Mesendoderm (in vitro differentiated cells): ENCODE results near the gene RNF125.
"Not testable (repeated sequence)": the region's sequence is repeated elsewhere in the genome, so short reads cannot be mapped to it uniquely, and the experiment has no call there.

Experiments
- DNase-seq: peaks from one replicate; pipeline ENCODE4 v3.0.0; 2013
- H2AK5ac ChIP-seq: 2 replicates; pipeline ENCODE4 v1.6.1; 2013; ENCODE audit warnings: low read length, inconsistent platforms
- H2BK120ac ChIP-seq: 2 replicates; pipeline ENCODE4 v1.6.1; 2013; ENCODE audit warnings: low read depth, mild to moderate bottlenecking, low read length, moderate library complexity, mixed read lengths
- H2BK15ac ChIP-seq: replicated peaks from 2 replicates; pipeline ENCODE4 v1.6.1; 2013; ENCODE audit warnings: low read depth, mild to moderate bottlenecking, moderate library complexity
- H2BK5ac ChIP-seq: 2 replicates; pipeline ENCODE4 v1.6.1; 2013; ENCODE audit warnings: low read length, inconsistent platforms
- H3K18ac ChIP-seq: 2 replicates; pipeline ENCODE4 v1.6.1; 2013; ENCODE audit warnings: mild to moderate bottlenecking, low read length, mixed read lengths
- H3K23ac ChIP-seq: one replicate; pipeline ENCODE4 v1.6.1; 2013; ENCODE audit warnings: low read length
- H3K27ac ChIP-seq: 2 replicates; pipeline ENCODE4 v1.5.1; 2013; ENCODE audit warnings: low read depth, mild to moderate bottlenecking, inconsistent platforms, low read length, moderate library complexity
- H3K27me3 ChIP-seq: 2 replicates; pipeline ENCODE4 v1.6.1; 2013; ENCODE audit warnings: low read length, control low read depth, mild to moderate bottlenecking, inconsistent platforms; ENCODE audit not compliant: insufficient read depth, poor library complexity
- H3K36me3 ChIP-seq: 2 replicates; pipeline ENCODE4 v1.6.1; 2013; ENCODE audit warnings: low read length, inconsistent platforms; ENCODE audit not compliant: control insufficient read depth, insufficient read depth
- H3K4ac ChIP-seq: one replicate; pipeline ENCODE4 v1.6.1; 2013; ENCODE audit warnings: low read depth, mild to moderate bottlenecking, low read length, moderate library complexity
- H3K4me1 ChIP-seq: 2 replicates; pipeline ENCODE4 v1.6.1; 2013; ENCODE audit warnings: low read depth, low read length, inconsistent platforms; ENCODE audit not compliant: control insufficient read depth
- H3K4me2 ChIP-seq: 2 replicates; pipeline ENCODE4 v1.6.1; 2013; ENCODE audit warnings: low read length
- H3K4me3 ChIP-seq: 2 replicates; pipeline ENCODE4 v1.5.1; 2013; ENCODE audit warnings: mild to moderate bottlenecking, low read length
- H3K56ac ChIP-seq: one replicate; pipeline ENCODE4 v1.6.1; 2013; ENCODE audit warnings: low read length
- H3K79me1 ChIP-seq: 2 replicates; pipeline ENCODE4 v1.6.1; 2013; ENCODE audit warnings: low read length, inconsistent platforms
- H3K79me2 ChIP-seq: 2 replicates; pipeline ENCODE4 v1.6.1; 2013; ENCODE audit warnings: mild to moderate bottlenecking, low read length; ENCODE audit not compliant: control insufficient read depth, insufficient read depth
- H3K9ac ChIP-seq: 2 replicates; pipeline ENCODE4 v1.6.1; 2013; ENCODE audit warnings: low read length, inconsistent platforms
- H4K5ac ChIP-seq: one replicate; pipeline ENCODE4 v1.6.1; 2013; ENCODE audit warnings: low read length
- H4K8ac ChIP-seq: one replicate; pipeline ENCODE4 v1.6.1; 2013; ENCODE audit warnings: low read depth, mild to moderate bottlenecking, control low read depth, low read length, moderate library complexity
- WGBS: extraction: QIAGEN DNeasy Blood & Tissue Kit; methylation state at CpG from one replicate; pipeline ENCODE4 v1.1.7; 2013; ENCODE audit warnings: low lambda C conversion rate, missing lambda C conversion rate; ENCODE audit not compliant: insufficient coverage; ENCODE audit errors: extremely low coverage; 5-methylcytosine and 5-hydroxymethylcytosine counted together

Gene RNF125

GRCh38 chr18:32086881-32087280 is 68.3 kb downstream of the RNF125 start:
- Histone ChIP-seq H4K8ac (no peak overlapping the region), H2BK5ac (no peak overlapping the region), H2BK120ac (no peak overlapping the region), H4K5ac (no peak overlapping the region), H3K18ac (no peak overlapping the region), H3K36me3 (no peaks in the 10 kb centered on the region), H3K9ac (no peak overlapping the region), H3K4me2 (no peak overlapping the region), H3K4me3 (no peak overlapping the region), H3K4ac (no peak overlapping the region), H2BK15ac (no peak overlapping the region), H3K79me1 (no peaks in the 10 kb centered on the region), H3K27ac (no peak overlapping the region), H3K27me3 (no peaks in the 10 kb centered on the region), H3K23ac (no peak overlapping the region), H3K4me1 (no peaks in the 10 kb centered on the region), H3K56ac (no peak overlapping the region), H2AK5ac (no peak overlapping the region), H3K79me2 (no peaks in the 10 kb centered on the region)
- DNase-seq: no peak
- no CpG with 5 or more reads among the region's 6 CpGs for WGBS

GRCh38 chr18:32090831-32091230 is 72.2 kb downstream of the RNF125 start:
- H3K27me3 ChIP-seq, H2AK5ac ChIP-seq, H3K9ac ChIP-seq, H3K4me2 ChIP-seq, H4K8ac ChIP-seq, H3K79me1 ChIP-seq, DNase-seq, H3K27ac ChIP-seq, H3K18ac ChIP-seq, H3K4me3 ChIP-seq, H2BK15ac ChIP-seq, H2BK120ac ChIP-seq, H3K23ac ChIP-seq, H3K4me1 ChIP-seq, H4K5ac ChIP-seq, H3K36me3 ChIP-seq, H3K56ac ChIP-seq, H3K4ac ChIP-seq, H2BK5ac ChIP-seq: not testable (repeated sequence)
- WGBS: no CpG with 5 or more reads among the region's 16 CpGs
- H3K79me2 ChIP-seq: peaks cover 24% of the 10 kb centered on the region

GRCh38 chr18:32091325-32091723 is 72.7 kb downstream of the RNF125 start:
- H3K4me1 ChIP-seq: peaks cover 3% of the 10 kb centered on the region
- H3K18ac ChIP-seq: no peak overlapping the region
- no peak overlapping the region for H3K27ac ChIP-seq
- H3K4me2 ChIP-seq: peak overlapping the region; percentile 64
- H3K79me2 ChIP-seq: peaks cover 29% of the 10 kb centered on the region
- no peak overlapping the region for H3K23ac ChIP-seq
- peak overlapping the region; percentile 89 for H3K9ac ChIP-seq
- H2BK5ac ChIP-seq: no peak overlapping the region
- H3K4ac ChIP-seq: no peak overlapping the region
- no peak overlapping the region for H4K8ac ChIP-seq
- peaks cover 7% of the 10 kb centered on the region for H3K79me1 ChIP-seq
- WGBS: no CpG with 5 or more reads among the region's 7 CpGs
- H4K5ac ChIP-seq: no peak overlapping the region
- H3K27me3 ChIP-seq: no peaks in the 10 kb centered on the region
- H2BK120ac ChIP-seq: no peak overlapping the region
- H3K56ac ChIP-seq: peak overlapping the region; percentile 49
- H2AK5ac ChIP-seq: no peak overlapping the region
- H2BK15ac ChIP-seq: no peak overlapping the region
- no peak overlapping the region for H3K4me3 ChIP-seq
- peaks cover under 1% of the 10 kb centered on the region for H3K36me3 ChIP-seq
- no peak for DNase-seq

- H3K4ac ChIP-seq: peak within 1 kb of the TSS; percentile 82
- no peaks in the 10 kb centered on the region for H3K27me3 ChIP-seq
- H3K4me1 ChIP-seq: peaks cover 3% of the 10 kb centered on the region
- H4K8ac ChIP-seq: peak within 1 kb of the TSS; percentile 68
- H2BK120ac ChIP-seq: peak within 1 kb of the TSS; percentile 31
- no peak within 1 kb of the TSS for H2AK5ac ChIP-seq
- peaks cover 9% of the 10 kb centered on the region for H3K79me1 ChIP-seq
- H3K23ac ChIP-seq: no peak within 1 kb of the TSS
- H3K79me2 ChIP-seq: peaks cover 35% of the 10 kb centered on the region
- H3K27ac ChIP-seq: peak within 1 kb of the TSS; percentile 100
- H3K36me3 ChIP-seq: peaks cover 1% of the 10 kb centered on the region
- no peak within 1 kb of the TSS for H4K5ac ChIP-seq
- peak within 1 kb of the TSS; percentile 97 for H3K9ac ChIP-seq
- H3K56ac ChIP-seq: peak within 1 kb of the TSS; percentile 99
- peak; percentile 92 for DNase-seq
- peak within 1 kb of the TSS; percentile 14 for H2BK15ac ChIP-seq
- H3K4me2 ChIP-seq: peak within 1 kb of the TSS; percentile 64
- H2BK5ac ChIP-seq: peak within 1 kb of the TSS; percentile 91
- WGBS: no CpG with 5 or more reads among the region's 75 CpGs
- H3K18ac ChIP-seq: peak within 1 kb of the TSS; percentile 96
- H3K4me3 ChIP-seq: peak within 1 kb of the TSS; percentile 63
Measured at GRCh38 chr18:32091724-32092421, 73.2 kb downstream of the RNF125 start, which contains the start of gene RNF138. TSS of gene RNF138 (plus strand) at chr18:32091874. CDS start at chr18:32092777, 903 bp downstream.

GRCh38 chr18:32092422-32093101 is 73.9 kb downstream of the RNF125 start:
- Histone ChIP-seq H2AK5ac (no peak overlapping the region), H3K36me3 (peaks cover 1% of the 10 kb centered on the region), H2BK5ac (peak overlapping the region; percentile 91), H3K79me1 (peaks cover 9% of the 10 kb centered on the region), H3K27ac (peak overlapping the region; percentile 86), H3K4me3 (peak overlapping the region; percentile 63), H4K8ac (no peak overlapping the region), H4K5ac (no peak overlapping the region), H3K4me1 (peaks cover 3% of the 10 kb centered on the region), H3K56ac (peak overlapping the region; percentile 99), H3K27me3 (no peaks in the 10 kb centered on the region), H3K4me2 (peak overlapping the region; percentile 51), H3K18ac (peak overlapping the region; percentile 96), H3K4ac (peak overlapping the region; percentile 56), H2BK120ac (no peak overlapping the region), H3K23ac (no peak overlapping the region), H3K79me2 (peaks cover 38% of the 10 kb centered on the region), H3K9ac (peak overlapping the region; percentile 97), H2BK15ac (no peak overlapping the region)
- DNase-seq: peak; percentile 98
- no CpG with 5 or more reads among the region's 77 CpGs for WGBS
